SK-N-SH (cell line): ENCODE measurements around the gene WDR33. TPM values are rescaled to one million over a fixed set of nuclear protein-coding genes. Genes with fewer than 3 reads are reported as not detected.

Experiments used
- CTCF ChIA-PET: fragments of 300-600, 350-600 bp; formaldehyde crosslinking; extraction: SDS; loops from one replicate; lab custom pipeline; 2021; lab: Yijun Ruan, JAX
- POLR2A ChIA-PET: fragments of 350-600 bp; sonication (Branson Sonifier 250); formaldehyde crosslinking; extraction: SDS; loops from one replicate; lab custom pipeline; 2020; ENCODE audit warnings: antibody characterized with exemption, inconsistent platforms; lab: Yijun Ruan, JAX
- DNase-seq: peaks from one replicate; pipeline ENCODE4 v3.0.0; 2012
- H2AFZ ChIP-seq: fragments of 200-600 bp; sonication (generic); 2 replicates; pipeline ENCODE4 v1.8.1; 2016; ENCODE audit warnings: antibody characterized with exemption, mild to moderate bottlenecking, low read depth
- H3F3A ChIP-seq: fragments of 200-600 bp; sonication (generic); replicated peaks from 2 replicates; pipeline ENCODE3; 2016; ENCODE audit warnings: antibody characterized with exemption, mild to moderate bottlenecking; ENCODE audit not compliant: insufficient read depth
- H3K27ac ChIP-seq, 2 experiments: fragments of 200-500 bp in 1 of 2; fragments of 200-600 bp in 1 of 2; sonication (Bioruptor generic) in 1 of 2; sonication (generic), shearing (Covaris generic) in 1 of 2; 2 replicates each; pipeline versions ENCODE4 v1.5.1 to v1.6.1; 2014 to 2016; ENCODE audit warnings: low read depth in 2 of 2, inconsistent platforms in 1 of 2, low read length in 1 of 2, mild to moderate bottlenecking in 1 of 2, mixed read lengths in 1 of 2
- H3K27me3 ChIP-seq: fragments of 200-600 bp; sonication (generic), shearing (Covaris generic); 2 replicates; pipeline ENCODE4 v1.6.1; 2016; ENCODE audit warnings: mixed run types; ENCODE audit not compliant: insufficient read depth
- H3K36me3 ChIP-seq, 2 experiments: fragments of 200-500 bp in 1 of 2; fragments of 200-600 bp in 1 of 2; sonication (Bioruptor generic) in 1 of 2; sonication (generic) in 1 of 2; replicated peaks in 1 of 2; 2 replicates each; pipeline versions ENCODE3 to v1.5.1; 2014 to 2016; ENCODE audit warnings: low read length in 1 of 2, mild to moderate bottlenecking in 1 of 2; ENCODE audit not compliant: insufficient read depth in 2 of 2, control insufficient read depth in 1 of 2
- H3K4me1 ChIP-seq, 2 experiments: fragments of 200-500 bp in 1 of 2; fragments of 200-600 bp in 1 of 2; sonication (Bioruptor generic) in 1 of 2; sonication (generic), shearing (Covaris generic) in 1 of 2; 2 replicates each; pipeline versions ENCODE4 v1.5.1 to v1.6.1; 2014 to 2016; ENCODE audit warnings: low read depth in 1 of 2, low read length in 1 of 2, mixed run types in 1 of 2; ENCODE audit not compliant: insufficient read depth in 2 of 2, control insufficient read depth in 1 of 2
- H3K4me2 ChIP-seq: fragments of 200-600 bp; sonication (generic), shearing (Covaris generic); 2 replicates; pipeline ENCODE4 v1.6.1; 2017; ENCODE audit warnings: mixed run types
- H3K4me3 ChIP-seq, 2 experiments: fragments of 200-500 bp in 1 of 2; fragments of 200-600 bp in 1 of 2; sonication (Bioruptor generic) in 1 of 2; sonication (generic), shearing (Covaris generic) in 1 of 2; 2 replicates each; pipeline versions ENCODE4 v1.5.1 to v1.8.1; 2014 to 2016; ENCODE audit warnings: low read depth in 2 of 2, inconsistent platforms in 1 of 2, low read length in 1 of 2, mild to moderate bottlenecking in 1 of 2, mixed read lengths in 1 of 2, moderate library complexity in 1 of 2
- H3K79me2 ChIP-seq: fragments of 200-600 bp; sonication (generic); 2 replicates; pipeline ENCODE4 v1.8.1; 2017; ENCODE audit warnings: mild to moderate bottlenecking; ENCODE audit not compliant: insufficient read depth
- H3K9ac ChIP-seq: fragments of 200-600 bp; sonication (generic); 2 replicates; pipeline ENCODE4 v1.6.1; 2017; ENCODE audit warnings: mixed run types
- H3K9me2 ChIP-seq: fragments of 200-600 bp; sonication (generic); 2 replicates; pipeline ENCODE4 v1.6.1; 2017; ENCODE audit warnings: mixed run types
- H3K9me3 ChIP-seq: fragments of 200-600 bp; sonication (generic); 2 replicates; pipeline ENCODE4 v1.6.1; 2017; ENCODE audit warnings: mixed run types, mild to moderate bottlenecking, moderate library complexity
- H4K20me1 ChIP-seq: fragments of 200-600 bp; sonication (generic); 2 replicates; pipeline ENCODE4 v1.6.1; 2017; ENCODE audit warnings: mild to moderate bottlenecking, mixed run types; ENCODE audit not compliant: insufficient read depth
- ELF1 ChIP-seq: IDR thresholded peaks from 2 replicates; pipeline ENCODE4 v1.4.0; 2012
- FOSL2 ChIP-seq: IDR thresholded peaks from 2 replicates; pipeline ENCODE4 v1.4.0; 2012; ENCODE audit warnings: low read depth, mild to moderate bottlenecking, moderate library complexity, borderline replicate concordance
- FOXM1 ChIP-seq: IDR thresholded peaks from 2 replicates; pipeline ENCODE4 v1.4.0; 2012; ENCODE audit warnings: low read depth, mild to moderate bottlenecking
- GABPA ChIP-seq: IDR thresholded peaks from 2 replicates; pipeline ENCODE4 v1.4.0; 2012; ENCODE audit warnings: low read depth, mild to moderate bottlenecking
- JUND ChIP-seq: IDR thresholded peaks from 2 replicates; pipeline ENCODE4 v1.4.0; 2012
- NFIC ChIP-seq: IDR thresholded peaks from 2 replicates; pipeline ENCODE4 v1.4.0; 2012; ENCODE audit warnings: borderline replicate concordance
- RCOR1 ChIP-seq: fragments of 150-350 bp; IDR thresholded peaks from 2 replicates; pipeline ENCODE4 v1.6.1; 2017; ENCODE audit warnings: antibody characterized with exemption, low read length
- SIN3A ChIP-seq: IDR thresholded peaks from 2 replicates; pipeline ENCODE4 v1.6.1; 2012; ENCODE audit warnings: low read depth, mild to moderate bottlenecking, low read length, moderate library complexity, borderline replicate concordance
- WGBS: methylation state at CpG from one replicate; pipeline ENCODE4 v1.1.6; 2017; ENCODE audit warnings: low lambda C conversion rate; 5-methylcytosine and 5-hydroxymethylcytosine counted together
- polyA plus RNA-seq, 3 experiments: library from polyadenylated mRNA; depleted of rRNA; stranded (reverse); fragments of >200 nt; gene quantifications; 2 replicates each; pipeline ENCODE4 v1.2.3, GENCODE V29; 2012
- TF ChIP-seq, protein P1 (sequence below): IDR thresholded peaks from 2 replicates; pipeline ENCODE4 v1.6.1; 2012; ENCODE audit warnings: mild to moderate bottlenecking, low read depth, low read length, moderate library complexity
- TF ChIP-seq, protein P2 (sequence below): fragments of 150-350 bp; IDR thresholded peaks from 2 replicates; pipeline ENCODE4 v1.6.1; 2017; ENCODE audit warnings: antibody characterized with exemption, low read length, low read depth, borderline replicate concordance
- TF ChIP-seq, protein P3 (sequence below): IDR thresholded peaks from 2 replicates; pipeline ENCODE4 v1.4.0; 2012; ENCODE audit warnings: low read depth, borderline replicate concordance

Gene WDR33
- polyA plus RNA-seq, 1 of the 3 experiments (the other 2 are of a cell fraction), result 12.4 TPM

DNA sequence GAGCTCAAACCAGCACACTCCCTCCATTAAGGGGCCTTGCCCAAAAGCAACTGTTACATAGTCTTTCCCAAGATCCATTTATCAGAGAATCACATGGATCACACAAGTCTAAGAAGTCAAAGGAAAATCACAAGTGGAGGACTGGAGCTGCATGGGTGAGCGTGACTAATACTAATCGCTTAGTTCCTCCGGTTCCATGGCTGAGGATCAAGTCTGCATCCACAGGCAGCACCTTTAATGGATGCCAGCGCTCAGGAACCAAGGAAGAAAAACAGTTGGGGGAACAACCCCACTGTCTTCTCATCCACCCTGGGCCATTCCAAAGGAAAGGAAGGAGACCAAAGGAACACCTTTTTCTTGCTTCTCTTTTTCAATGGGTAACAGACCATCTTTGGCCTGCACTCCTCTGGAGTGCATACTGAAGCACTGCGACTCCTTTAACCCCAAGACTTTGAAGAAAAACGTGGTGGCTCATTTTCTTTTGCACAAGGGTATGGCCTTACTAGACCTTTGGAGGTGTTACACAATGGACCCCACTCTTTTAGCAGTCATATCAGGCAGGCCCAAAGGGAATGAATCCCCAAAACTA, 9.2 kb upstream of the WDR33 start:
- H2AFZ ChIP-seq, result no peak overlapping the region
- no peaks in the 10 kb centered on the region for H3K9me2 ChIP-seq
- ChIA-PET CTCF (interaction anchor here (2.5 kb wide), 1 partner anchor 10 kb away, joined by 6 read pairs; no protein-coding TSS in a partner anchor), POLR2A (no interaction called here)
- H3K9ac ChIP-seq, result no peak overlapping the region
- DNase-seq, result no peak
- H3F3A ChIP-seq, result no peaks in the 10 kb centered on the region
- no peaks in the 10 kb centered on the region for H3K36me3 ChIP-seq
- H3K4me2 ChIP-seq, result no peak overlapping the region
- H3K27me3 ChIP-seq, result peaks cover 18% of the 10 kb centered on the region; the same call in 1 of the 2 replicates
- H3K79me2 ChIP-seq, result no peaks in the 10 kb centered on the region
- 58% methylated on average over 6 of the region's 6 CpGs for WGBS
- no peaks in the 10 kb centered on the region for H3K9me3 ChIP-seq
- no peaks in the 10 kb centered on the region for H4K20me1 ChIP-seq
- no peak for TF ChIP-seq JUND
- TF ChIP-seq, protein P1, sequence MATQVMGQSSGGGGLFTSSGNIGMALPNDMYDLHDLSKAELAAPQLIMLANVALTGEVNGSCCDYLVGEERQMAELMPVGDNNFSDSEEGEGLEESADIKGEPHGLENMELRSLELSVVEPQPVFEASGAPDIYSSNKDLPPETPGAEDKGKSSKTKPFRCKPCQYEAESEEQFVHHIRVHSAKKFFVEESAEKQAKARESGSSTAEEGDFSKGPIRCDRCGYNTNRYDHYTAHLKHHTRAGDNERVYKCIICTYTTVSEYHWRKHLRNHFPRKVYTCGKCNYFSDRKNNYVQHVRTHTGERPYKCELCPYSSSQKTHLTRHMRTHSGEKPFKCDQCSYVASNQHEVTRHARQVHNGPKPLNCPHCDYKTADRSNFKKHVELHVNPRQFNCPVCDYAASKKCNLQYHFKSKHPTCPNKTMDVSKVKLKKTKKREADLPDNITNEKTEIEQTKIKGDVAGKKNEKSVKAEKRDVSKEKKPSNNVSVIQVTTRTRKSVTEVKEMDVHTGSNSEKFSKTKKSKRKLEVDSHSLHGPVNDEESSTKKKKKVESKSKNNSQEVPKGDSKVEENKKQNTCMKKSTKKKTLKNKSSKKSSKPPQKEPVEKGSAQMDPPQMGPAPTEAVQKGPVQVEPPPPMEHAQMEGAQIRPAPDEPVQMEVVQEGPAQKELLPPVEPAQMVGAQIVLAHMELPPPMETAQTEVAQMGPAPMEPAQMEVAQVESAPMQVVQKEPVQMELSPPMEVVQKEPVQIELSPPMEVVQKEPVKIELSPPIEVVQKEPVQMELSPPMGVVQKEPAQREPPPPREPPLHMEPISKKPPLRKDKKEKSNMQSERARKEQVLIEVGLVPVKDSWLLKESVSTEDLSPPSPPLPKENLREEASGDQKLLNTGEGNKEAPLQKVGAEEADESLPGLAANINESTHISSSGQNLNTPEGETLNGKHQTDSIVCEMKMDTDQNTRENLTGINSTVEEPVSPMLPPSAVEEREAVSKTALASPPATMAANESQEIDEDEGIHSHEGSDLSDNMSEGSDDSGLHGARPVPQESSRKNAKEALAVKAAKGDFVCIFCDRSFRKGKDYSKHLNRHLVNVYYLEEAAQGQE, result no peak
- no peak for TF ChIP-seq SIN3A
- TF ChIP-seq, protein P2, sequence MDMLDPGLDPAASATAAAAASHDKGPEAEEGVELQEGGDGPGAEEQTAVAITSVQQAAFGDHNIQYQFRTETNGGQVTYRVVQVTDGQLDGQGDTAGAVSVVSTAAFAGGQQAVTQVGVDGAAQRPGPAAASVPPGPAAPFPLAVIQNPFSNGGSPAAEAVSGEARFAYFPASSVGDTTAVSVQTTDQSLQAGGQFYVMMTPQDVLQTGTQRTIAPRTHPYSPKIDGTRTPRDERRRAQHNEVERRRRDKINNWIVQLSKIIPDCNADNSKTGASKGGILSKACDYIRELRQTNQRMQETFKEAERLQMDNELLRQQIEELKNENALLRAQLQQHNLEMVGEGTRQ, result no peak
- TF ChIP-seq, protein P3, sequence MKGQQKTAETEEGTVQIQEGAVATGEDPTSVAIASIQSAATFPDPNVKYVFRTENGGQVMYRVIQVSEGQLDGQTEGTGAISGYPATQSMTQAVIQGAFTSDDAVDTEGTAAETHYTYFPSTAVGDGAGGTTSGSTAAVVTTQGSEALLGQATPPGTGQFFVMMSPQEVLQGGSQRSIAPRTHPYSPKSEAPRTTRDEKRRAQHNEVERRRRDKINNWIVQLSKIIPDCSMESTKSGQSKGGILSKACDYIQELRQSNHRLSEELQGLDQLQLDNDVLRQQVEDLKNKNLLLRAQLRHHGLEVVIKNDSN, result no peak
- TF ChIP-seq NFIC, result no peak
- TF ChIP-seq ELF1, result no peak
- TF ChIP-seq RCOR1, result no peak
- TF ChIP-seq FOXM1, result no peak
- no peak overlapping the region for H3K27ac ChIP-seq
- no peak overlapping the region; a peak in 1 of 4 replicates for H3K4me3 ChIP-seq
- no peaks in the 10 kb centered on the region for H3K4me1 ChIP-seq

DNA sequence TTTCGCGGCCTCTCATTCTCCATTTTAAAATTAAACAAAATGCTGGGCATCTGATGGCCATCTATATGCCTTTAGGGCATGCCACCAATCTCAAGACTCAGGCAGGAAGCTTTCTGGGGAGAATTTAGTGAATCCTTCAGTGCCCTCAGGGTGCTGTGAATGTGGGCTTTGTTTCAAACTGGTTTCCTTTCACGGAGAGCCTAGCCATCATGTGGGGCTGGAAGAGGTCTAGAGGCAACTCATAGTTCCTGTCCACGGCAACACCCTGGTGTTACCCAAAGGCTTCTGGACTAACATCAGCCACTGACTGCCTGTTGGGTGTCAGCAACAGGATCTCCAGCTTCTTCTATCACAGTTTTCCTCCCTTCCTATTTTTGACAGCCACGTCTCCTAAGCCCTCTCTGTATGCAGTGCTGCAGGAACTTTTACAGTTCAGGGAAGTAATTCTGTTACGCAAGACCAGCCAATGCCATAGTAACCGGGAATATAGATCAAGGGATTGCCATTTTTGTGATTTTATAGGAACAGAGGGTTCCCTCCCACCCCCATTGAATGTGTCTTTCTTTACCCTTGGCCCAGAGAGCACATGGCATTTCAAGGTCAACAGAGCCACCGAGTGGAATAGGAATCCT, 7.9 kb upstream of the WDR33 start:
- Histone ChIP-seq H3K36me3 (no peaks in the 10 kb centered on the region), H4K20me1 (no peaks in the 10 kb centered on the region), H3K4me1 (no peaks in the 10 kb centered on the region), H3F3A (no peaks in the 10 kb centered on the region), H3K4me3 (no peak overlapping the region), H3K9ac (no peak overlapping the region), H3K27me3 (peaks cover 18% of the 10 kb centered on the region; the same call in 1 of the 2 replicates), H3K9me2 (no peaks in the 10 kb centered on the region), H3K27ac (no peak overlapping the region), H2AFZ (no peak overlapping the region), H3K4me2 (no peak overlapping the region), H3K79me2 (no peaks in the 10 kb centered on the region), H3K9me3 (no peaks in the 10 kb centered on the region)
- TF ChIP-seq, protein P1, result no peak
- TF ChIP-seq GABPA (no peak), FOSL2 (no peak)
- no peak for DNase-seq
- POLR2A ChIA-PET, result no interaction called here
- CTCF ChIA-PET, result no interaction called here
- WGBS, result 42% methylated on average over 8 of the region's 8 CpGs
